Stimulated activated CD8-positive, alpha-beta memory T cell treated with anti-CD3 and anti-CD28 coated beads, Interleukin-4, amount 100 ng/mL, for 48 hours (primary cell): ENCODE measurements around the gene WFIKKN2.

Experiments
- DNase-seq: peaks from one replicate; pipeline ENCODE4 v3.0.0-alpha.2; 2020

WFIKKN2 gene

GRCh38 chr17:50882851-50883250 lies 47.5 kb downstream of the WFIKKN2 start:
- no peak for DNase-seq

DNA sequence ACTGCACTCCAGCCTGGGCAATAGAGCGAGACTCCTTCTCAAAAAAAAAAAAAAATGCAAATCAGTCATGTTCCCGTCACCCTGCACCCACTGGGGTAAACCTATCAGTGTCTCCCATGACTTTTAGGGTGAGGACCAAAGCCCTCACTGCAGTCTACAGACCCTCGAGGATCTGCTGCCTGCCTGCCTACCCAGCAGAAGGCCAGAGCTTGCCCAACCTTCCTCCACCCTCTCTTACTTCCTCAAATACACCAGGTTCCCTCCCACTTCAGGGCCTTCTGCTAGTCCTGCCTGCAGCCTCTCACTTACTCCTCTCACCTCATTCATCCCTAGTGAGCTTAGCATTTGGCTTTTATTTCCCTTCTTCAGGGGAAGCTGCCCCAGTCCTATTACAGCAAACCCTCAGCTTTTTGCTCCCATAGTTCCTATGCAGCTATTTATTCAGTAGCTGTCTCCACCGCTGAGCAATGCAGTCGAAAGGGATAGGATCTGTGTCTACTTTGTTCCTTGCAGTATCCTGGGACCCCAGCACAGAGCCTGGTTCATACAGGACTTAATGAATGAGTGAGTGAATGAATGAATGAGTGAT lies 48.6 kb downstream of the WFIKKN2 start:
- peak; percentile 16 for DNase-seq

DNA sequence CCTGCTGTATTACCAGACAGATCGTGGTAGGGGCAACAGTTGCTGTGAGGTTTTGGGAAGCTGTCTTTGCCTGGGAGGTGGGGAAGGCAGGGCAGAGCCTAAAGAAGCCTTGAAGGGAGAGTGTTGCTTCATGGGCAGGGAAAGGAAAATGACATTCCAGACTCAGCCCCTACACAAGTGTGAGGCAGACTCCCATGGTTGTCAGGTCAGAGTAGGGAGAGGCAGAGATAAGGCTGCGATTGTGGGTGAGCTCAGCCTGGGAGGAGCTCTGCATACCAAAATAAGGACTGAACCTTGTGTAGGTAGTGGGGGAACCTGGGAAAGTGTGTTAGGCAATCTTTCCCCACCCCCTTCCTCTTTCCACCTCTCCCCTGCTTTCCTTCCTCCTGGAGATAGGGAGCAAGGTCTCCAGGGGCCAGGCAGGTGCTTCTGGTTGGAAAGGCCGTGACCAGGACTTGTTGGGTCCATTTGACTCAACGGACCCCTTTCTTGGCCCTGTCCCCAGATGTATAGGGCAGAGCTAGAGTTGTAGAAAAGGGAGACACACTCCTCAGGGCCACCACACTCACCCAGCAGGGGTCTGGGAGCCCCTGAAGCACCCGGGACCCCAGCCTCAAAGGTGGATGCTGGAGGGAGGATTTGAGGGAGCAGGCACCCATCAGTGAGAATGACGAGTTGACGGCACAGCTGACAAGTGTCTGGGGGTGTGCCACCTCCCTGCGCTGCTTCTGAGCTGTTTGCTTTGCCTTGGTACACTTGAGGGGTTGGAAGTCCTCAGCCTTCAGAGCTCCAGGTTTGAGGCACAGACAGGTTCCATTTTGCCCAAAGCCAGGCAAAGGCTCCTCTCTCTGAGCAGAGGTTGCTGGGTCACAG lies 49.3 kb downstream of the WFIKKN2 start:
- DNase-seq: peak; percentile 21

- no peak for DNase-seq
Observed at GRCh38 chr17:50887705-50888245, 52.4 kb downstream of the WFIKKN2 start.

- DNase-seq: no peak
Observed at GRCh38 chr17:50889528-50890118, 54.2 kb downstream of the WFIKKN2 start.

DNA sequence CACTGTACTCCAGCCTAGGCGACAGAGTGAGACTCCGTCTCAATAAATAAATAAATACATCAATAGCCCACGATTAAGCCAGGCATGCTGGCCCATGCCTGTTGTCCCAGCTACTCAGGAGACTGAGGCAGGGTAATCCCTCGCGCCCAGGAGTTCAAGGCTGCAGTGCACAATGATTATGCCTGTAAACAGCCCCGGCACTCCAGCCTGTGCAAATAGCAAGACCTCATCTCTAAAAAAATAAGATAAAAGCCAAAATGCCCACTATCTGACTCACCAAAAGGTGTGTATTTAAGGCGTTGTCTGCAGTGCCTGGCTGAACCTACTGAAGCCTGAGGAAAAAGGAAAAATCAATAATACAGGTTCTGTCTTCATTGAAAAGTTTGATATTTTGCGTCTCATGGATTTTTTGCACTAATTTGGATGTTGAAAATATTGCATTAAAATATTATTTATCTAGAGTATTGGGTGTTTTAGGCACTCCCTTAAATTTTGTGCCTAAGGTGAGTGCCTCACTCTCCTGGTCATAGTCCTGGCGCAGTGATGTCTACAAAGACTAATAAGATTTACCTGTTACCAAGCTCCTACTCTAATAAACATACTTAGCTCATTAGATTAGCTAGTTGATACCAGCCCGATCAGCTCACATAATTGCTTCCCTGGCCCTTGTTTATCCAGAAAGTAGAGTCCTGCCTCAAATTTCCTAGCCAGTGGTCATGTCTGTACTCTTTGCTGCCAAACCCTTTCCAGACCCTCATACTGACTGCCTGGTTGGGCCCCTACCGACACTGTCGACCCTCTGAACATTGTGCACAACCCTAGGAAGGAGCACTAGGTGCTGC lies 55.5 kb downstream of the WFIKKN2 start:
- DNase-seq: no peak

DNA sequence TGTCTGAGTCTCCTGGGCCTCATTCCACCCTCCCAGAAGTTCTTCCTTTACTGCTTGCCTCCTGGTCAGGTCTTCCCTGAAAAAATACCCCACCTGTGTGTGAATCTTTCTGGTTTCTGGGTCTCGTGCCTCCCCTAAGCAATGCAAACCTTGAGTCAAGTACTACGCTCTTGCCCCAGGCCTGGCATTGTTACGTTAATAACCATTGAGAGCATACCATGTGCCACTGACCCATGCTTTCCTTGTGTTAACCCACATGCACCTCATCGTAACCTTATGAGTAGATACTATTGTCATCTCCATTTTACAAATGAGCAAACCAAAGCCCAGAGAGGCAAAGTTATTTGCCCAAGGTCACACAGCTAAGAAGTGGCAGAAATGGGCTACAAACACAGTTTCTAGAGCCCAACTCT lies 56.2 kb downstream of the WFIKKN2 start:
- no peak for DNase-seq
